Measurements from ENCODE around the gene SLC12A7.

GRCh38 chr5:1032551-1033027 lies 79.3 kb downstream of the SLC12A7 start:
- TF ChIP-seq, protein P1, sequence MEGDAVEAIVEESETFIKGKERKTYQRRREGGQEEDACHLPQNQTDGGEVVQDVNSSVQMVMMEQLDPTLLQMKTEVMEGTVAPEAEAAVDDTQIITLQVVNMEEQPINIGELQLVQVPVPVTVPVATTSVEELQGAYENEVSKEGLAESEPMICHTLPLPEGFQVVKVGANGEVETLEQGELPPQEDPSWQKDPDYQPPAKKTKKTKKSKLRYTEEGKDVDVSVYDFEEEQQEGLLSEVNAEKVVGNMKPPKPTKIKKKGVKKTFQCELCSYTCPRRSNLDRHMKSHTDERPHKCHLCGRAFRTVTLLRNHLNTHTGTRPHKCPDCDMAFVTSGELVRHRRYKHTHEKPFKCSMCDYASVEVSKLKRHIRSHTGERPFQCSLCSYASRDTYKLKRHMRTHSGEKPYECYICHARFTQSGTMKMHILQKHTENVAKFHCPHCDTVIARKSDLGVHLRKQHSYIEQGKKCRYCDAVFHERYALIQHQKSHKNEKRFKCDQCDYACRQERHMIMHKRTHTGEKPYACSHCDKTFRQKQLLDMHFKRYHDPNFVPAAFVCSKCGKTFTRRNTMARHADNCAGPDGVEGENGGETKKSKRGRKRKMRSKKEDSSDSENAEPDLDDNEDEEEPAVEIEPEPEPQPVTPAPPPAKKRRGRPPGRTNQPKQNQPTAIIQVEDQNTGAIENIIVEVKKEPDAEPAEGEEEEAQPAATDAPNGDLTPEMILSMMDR (conservative IDR thresholded peaks at IDR 0.05; ENCODE audit: low read depth, low read length), result no peak
- TF ChIP-seq EZH2 (IDR thresholded peaks at IDR 0.05; ENCODE audit: low read length, unreplicated experiment) (no peak), EZH2phosphoT487 (IDR thresholded peaks at IDR 0.05; ENCODE audit: borderline replicate concordance, low read length) (no peak)

Data from PC-3 (cell line).